Dendritic cell treated with granulocyte-macrophage colony-stimulating factor and Interleukin-4, amounts not matched to agents 40 ng/mL and 50 ng/mL, for 4 days (primary cell): ENCODE measurements around the gene GFRA4.

Experiments used
- H3K27ac Mint-ChIP-seq: one replicate; pipeline ENCODE4 v1.8.0; 2022; ENCODE audit warnings: mild to moderate bottlenecking, mixed read lengths
- H3K27me3 Mint-ChIP-seq: one replicate; pipeline ENCODE4 v1.8.0; 2022; ENCODE audit warnings: mild to moderate bottlenecking, mixed read lengths
- H3K36me3 Mint-ChIP-seq: one replicate; pipeline ENCODE4 v1.8.0; 2022; ENCODE audit warnings: low read depth, mixed read lengths
- H3K4me1 Mint-ChIP-seq: one replicate; pipeline ENCODE4 v1.8.0; 2022; ENCODE audit warnings: low read depth, mixed read lengths
- H3K4me3 Mint-ChIP-seq: one replicate; pipeline ENCODE4 v1.8.0; 2022; ENCODE audit warnings: mild to moderate bottlenecking, moderate library complexity, mixed read lengths
- H3K9me3 Mint-ChIP-seq: one replicate; pipeline ENCODE4 v1.8.0; 2022; ENCODE audit warnings: mixed read lengths
- intact Hi-C: fragments of 100-400 bp; cut with micrococcal nuclease; formaldehyde crosslinking; loops from one replicate; pipeline ENCODE4 v1.15.0; 2022

GFRA4 gene

GRCh38 chr20:3687655-3688054, 24.5 kb upstream of the GFRA4 start:
- Mint-ChIP-seq H3K4me3 (no peak overlapping the region), H3K36me3 (peaks cover 52% of the 10 kb centered on the region), H3K27ac (no peak overlapping the region), H3K27me3 (peaks cover 42% of the 10 kb centered on the region), H3K4me1 (peaks cover 18% of the 10 kb centered on the region), H3K9me3 (no peaks in the 10 kb centered on the region)
- intact Hi-C loops = no loop called here

GRCh38 chr20:3686867-3687321, 23.7 kb upstream of the GFRA4 start:
- Mint-ChIP-seq H3K4me3 (no peak overlapping the region), H3K27ac (no peak overlapping the region), H3K4me1 (peaks cover 18% of the 10 kb centered on the region), H3K9me3 (no peaks in the 10 kb centered on the region), H3K27me3 (peaks cover 48% of the 10 kb centered on the region), H3K36me3 (peaks cover 45% of the 10 kb centered on the region)
- intact Hi-C loops = no loop called here

GRCh38 chr20:3686421-3686820, 23.2 kb upstream of the GFRA4 start:
- Mint-ChIP-seq H3K9me3 (no peaks in the 10 kb centered on the region), H3K4me1 (peaks cover 21% of the 10 kb centered on the region), H3K4me3 (no peak overlapping the region), H3K27me3 (peaks cover 53% of the 10 kb centered on the region), H3K36me3 (peaks cover 40% of the 10 kb centered on the region), H3K27ac (no peak overlapping the region)
- intact Hi-C loops = no loop called here

- Mint-ChIP-seq H3K9me3 (no peaks in the 10 kb centered on the region), H3K36me3 (peaks cover 29% of the 10 kb centered on the region), H3K27me3 (peaks cover 64% of the 10 kb centered on the region), H3K4me1 (peaks cover 25% of the 10 kb centered on the region), H3K27ac (no peak overlapping the region), H3K4me3 (no peak overlapping the region)
- intact Hi-C loops = no loop called here
These were observed 22.1 kb upstream of the GFRA4 start for GRCh38 chr20:3685341-3685740.

- H3K27ac Mint-ChIP-seq = no peak within 1 kb of the TSS
- H3K27me3 Mint-ChIP-seq = peaks cover 85% of the 10 kb centered on the region
- H3K9me3 Mint-ChIP-seq = no peaks in the 10 kb centered on the region
- H3K36me3 Mint-ChIP-seq = no peaks in the 10 kb centered on the region
- intact Hi-C loops = no loop called here
- H3K4me3 Mint-ChIP-seq = peak within 1 kb of the TSS; percentile 20
- peaks cover 9% of the 10 kb centered on the region for H3K4me1 Mint-ChIP-seq
These were observed 19.0 kb upstream of the GFRA4 start, which contains the start of gene ADAM33 for GRCh38 chr20:3681931-3682781. ADAM33 (minus strand) TSS chr20:3682010; CDS start chr20:3682004, 6 bp downstream.

- Mint-ChIP-seq H3K4me1 (peaks cover 14% of the 10 kb centered on the region), H3K4me3 (peak overlapping the region; percentile 20), H3K36me3 (no peaks in the 10 kb centered on the region), H3K27me3 (peaks cover 87% of the 10 kb centered on the region), H3K27ac (no peak overlapping the region), H3K9me3 (no peaks in the 10 kb centered on the region)
- intact Hi-C loops = no loop called here
These were observed 18.2 kb upstream of the GFRA4 start for GRCh38 chr20:3681352-3681930.

GRCh38 chr20:3680701-3681351, 17.6 kb upstream of the GFRA4 start:
- H3K4me1 Mint-ChIP-seq = peaks cover 14% of the 10 kb centered on the region
- H3K9me3 Mint-ChIP-seq = no peaks in the 10 kb centered on the region
- no peak overlapping the region for H3K27ac Mint-ChIP-seq
- no peak overlapping the region for H3K4me3 Mint-ChIP-seq
- H3K36me3 Mint-ChIP-seq = no peaks in the 10 kb centered on the region
- peaks cover 88% of the 10 kb centered on the region for H3K27me3 Mint-ChIP-seq
- intact Hi-C loops = no loop called here

- H3K4me3 Mint-ChIP-seq = no peak overlapping the region
- peaks cover 14% of the 10 kb centered on the region for H3K4me1 Mint-ChIP-seq
- H3K27ac Mint-ChIP-seq = peak overlapping the region; percentile 0
- H3K9me3 Mint-ChIP-seq = no peaks in the 10 kb centered on the region
- intact Hi-C loops = no loop called here
- no peaks in the 10 kb centered on the region for H3K36me3 Mint-ChIP-seq
- peaks cover 88% of the 10 kb centered on the region for H3K27me3 Mint-ChIP-seq
These were observed 16.8 kb upstream of the GFRA4 start for GRCh38 chr20:3679749-3680700.

- Mint-ChIP-seq H3K27ac (peak overlapping the region; percentile 0), H3K27me3 (peaks cover 89% of the 10 kb centered on the region), H3K4me1 (peaks cover 14% of the 10 kb centered on the region), H3K36me3 (no peaks in the 10 kb centered on the region), H3K9me3 (no peaks in the 10 kb centered on the region), H3K4me3 (no peak overlapping the region)
- intact Hi-C loops = no loop called here
These were observed 15.9 kb upstream of the GFRA4 start for GRCh38 chr20:3678856-3679720.

GRCh38 chr20:3678198-3678597, 15.0 kb upstream of the GFRA4 start:
- intact Hi-C loops = no loop called here
- H3K27ac Mint-ChIP-seq = no peak overlapping the region
- H3K36me3 Mint-ChIP-seq = no peaks in the 10 kb centered on the region
- no peak overlapping the region for H3K4me3 Mint-ChIP-seq
- no peaks in the 10 kb centered on the region for H3K9me3 Mint-ChIP-seq
- peaks cover 14% of the 10 kb centered on the region for H3K4me1 Mint-ChIP-seq
- H3K27me3 Mint-ChIP-seq = peaks cover 86% of the 10 kb centered on the region

GRCh38 chr20:3677733-3678132, 14.5 kb upstream of the GFRA4 start:
- H3K27me3 Mint-ChIP-seq = peaks cover 86% of the 10 kb centered on the region
- H3K9me3 Mint-ChIP-seq = no peaks in the 10 kb centered on the region
- H3K4me1 Mint-ChIP-seq = peaks cover 14% of the 10 kb centered on the region
- no peak overlapping the region for H3K4me3 Mint-ChIP-seq
- intact Hi-C loops = loop anchor here (2.0 kb wide), 2 partner anchors 71 to 103 kb away; partner anchors contain the start of gene SPEF1
- H3K36me3 Mint-ChIP-seq = no peaks in the 10 kb centered on the region
- no peak overlapping the region for H3K27ac Mint-ChIP-seq

- Mint-ChIP-seq H3K9me3 (no peaks in the 10 kb centered on the region), H3K27me3 (peaks cover 86% of the 10 kb centered on the region), H3K4me3 (no peak overlapping the region), H3K27ac (no peak overlapping the region), H3K36me3 (no peaks in the 10 kb centered on the region), H3K4me1 (peaks cover 14% of the 10 kb centered on the region)
- intact Hi-C loops = no loop called here
These were observed 12.0 kb upstream of the GFRA4 start for GRCh38 chr20:3674995-3675900.
